Testis (tissue), 2 donors: ENCODE data around the gene DIAPH1.

Experiments used
- CTCF ChIP-seq, 3 experiments: fragments of 450-650 bp in 2 of 3; fragments of 200-600 bp in 1 of 3; sonication (generic) in 1 of 3; IDR thresholded peaks; one replicate each; pipeline ENCODE4 v1.5.1; 2016 to 2019; ENCODE audit warnings: antibody characterized with exemption in 3 of 3, mild to moderate bottlenecking in 2 of 3, moderate library complexity in 1 of 3
- POLR2A ChIP-seq: fragments of 450-650 bp; IDR thresholded peaks from one replicate; pipeline ENCODE4 v1.6.1; 2017; ENCODE audit warnings: antibody characterized with exemption, mild to moderate bottlenecking, moderate library complexity

- TF ChIP-seq CTCF (IDR thresholded peaks at IDR 0.05) (no peak), POLR2A (no peak)
Observed at GRCh38 chr5:141501761-141502160, 117.0 kb downstream of the DIAPH1 start.
